Lung (tissue), 12 donors: ENCODE data around the gene NAPSA. TPM values are rescaled to one million over a fixed set of nuclear protein-coding genes. Genes with fewer than 3 reads are reported as not detected.

Experiments used
- ATAC-seq: fragments of 200-7000 bp; cut with Tn5 transposase; one replicate; pipeline ENCODE4 v1.9.1; 2020; ENCODE audit warnings: moderate number of reproducible peaks; ENCODE audit not compliant: insufficient read depth, low FRiP score
- DNase-seq, 3 donors: peaks; one replicate each; pipeline ENCODE4 v3.0.0-alpha.2; 2013 to 2017
- H3K27ac ChIP-seq, 2 donors: one replicate each; pipeline ENCODE4 v1.5.1; 2013; ENCODE audit warnings: mild to moderate bottlenecking in 2 of 2, moderate library complexity in 2 of 2, control low read depth in 1 of 2, inconsistent platforms in 1 of 2, low read depth in 1 of 2, low read length in 1 of 2
- H3K27me3 ChIP-seq, 3 donors: one replicate each; pipeline ENCODE4 v1.5.1; 2013; ENCODE audit warnings: low read length in 2 of 3; ENCODE audit not compliant: control insufficient read depth in 3 of 3, insufficient read depth in 3 of 3
- H3K36me3 ChIP-seq, 4 donors: one replicate each; pipeline ENCODE4 v1.5.1; 2013; ENCODE audit warnings: low read length in 4 of 4, mild to moderate bottlenecking in 1 of 4, moderate library complexity in 1 of 4; ENCODE audit not compliant: control insufficient read depth in 4 of 4, insufficient read depth in 4 of 4
- H3K4me1 ChIP-seq, 5 donors: one replicate each; pipeline ENCODE4 v1.5.1; 2013; ENCODE audit warnings: low read length in 5 of 5, mild to moderate bottlenecking in 2 of 5, moderate library complexity in 1 of 5; ENCODE audit not compliant: control insufficient read depth in 5 of 5, insufficient read depth in 5 of 5
- H3K4me3 ChIP-seq: one replicate; pipeline ENCODE4 v1.5.1; 2013; ENCODE audit warnings: mild to moderate bottlenecking, control low read depth, moderate library complexity
- H3K9ac ChIP-seq, 2 donors: one replicate each; pipeline ENCODE4 v1.5.1; 2013; ENCODE audit warnings: low read length in 2 of 2, control low read depth in 1 of 2; ENCODE audit not compliant: insufficient read depth in 1 of 2
- H3K9me3 ChIP-seq, 4 donors: one replicate each; pipeline ENCODE4 v1.5.1; 2013; ENCODE audit warnings: low read length in 3 of 4, mild to moderate bottlenecking in 1 of 4, moderate library complexity in 1 of 4; ENCODE audit not compliant: control insufficient read depth in 4 of 4, insufficient read depth in 3 of 4
- WGBS, 2 donors: extraction: QIAGEN DNeasy Blood & Tissue Kit; methylation state at CpG; one replicate each; pipeline ENCODE4 v1.1.7; 2013; 5-methylcytosine and 5-hydroxymethylcytosine counted together
- polyA plus RNA-seq, 2 donors: library from polyadenylated mRNA; stranded (reverse); fragments of 200-250 nt; gene quantifications; one replicate each; pipeline ENCODE4 v1.2.1, GENCODE V29; 2013
- total RNA-seq, 2 donors: library from RNA; depleted of rRNA in 1 of 2; stranded (reverse); fragments of >200 nt in 1 of 2; gene quantifications; one replicate each; pipeline ENCODE4 v1.2.1, GENCODE V29; 2014 to 2021
- TF ChIP-seq, protein P1 (sequence below): IDR thresholded peaks from 2 replicates; pipeline ENCODE4 v1.5.1; 2012; ENCODE audit warnings: mild to moderate bottlenecking; ENCODE audit errors: control extremely low read depth, extremely low read depth
- donor health status: control.
- donor health status: control.
- donor health status: Bipolar disorder and iron deficiency.
- donor health status: healthy.
- donor health status: DM: yes; HTN: yes; CAD: no.

The NAPSA gene
- total and polyA plus RNA-seq, 4 donors = 655 to 2,584 (median 1,433) TPM

DNA sequence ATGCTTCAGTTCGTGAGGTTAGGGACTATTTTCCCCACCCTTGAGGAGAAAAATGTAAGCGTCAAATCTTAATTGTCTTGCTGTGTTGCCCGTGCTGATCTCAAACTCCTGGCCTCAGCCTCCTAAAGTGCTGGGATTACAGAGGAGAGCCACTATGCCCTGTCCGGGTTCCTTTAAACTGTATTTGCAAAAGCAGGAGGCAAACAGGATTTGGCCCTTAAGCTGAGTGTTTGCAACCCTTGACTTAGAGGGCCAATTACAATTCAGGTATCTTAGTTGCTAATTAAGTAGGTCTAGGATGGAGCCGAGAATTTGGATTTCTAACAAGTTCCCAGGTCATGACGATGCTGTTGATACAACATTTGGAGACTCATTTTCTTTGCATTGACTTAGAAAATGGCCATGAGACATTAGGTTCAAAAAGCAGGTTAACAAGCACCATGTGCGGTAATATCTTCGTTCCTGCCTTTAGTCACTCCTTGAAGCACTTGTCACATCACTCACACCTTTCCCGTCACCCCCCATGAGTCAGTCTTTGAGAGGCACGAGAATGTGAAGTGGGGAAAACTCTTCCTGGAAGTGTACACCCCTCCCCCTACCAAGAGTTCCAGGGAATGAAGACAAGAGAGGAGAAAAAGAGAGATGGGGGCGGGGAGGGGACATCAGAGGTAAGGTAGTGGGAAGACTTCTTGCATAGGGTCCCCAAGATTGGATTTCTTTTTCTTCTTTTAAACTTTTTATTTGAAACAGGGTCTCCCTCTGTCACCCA is 2.6 kb downstream of the NAPSA start:
- peak; percentile 31 to 68 (median 47) for DNase-seq
- Histone ChIP-seq H3K27ac (peak overlapping the region in 1 of 2 donors; percentile 40), H3K36me3 (peaks cover 0 to 2% (median 0%) of the 10 kb centered on the region in 4 donors), H3K9ac (no peak overlapping the region), H3K27me3 (no peaks in the 10 kb centered on the region), H3K4me3 (no peak overlapping the region), H3K4me1 (peaks cover 0 to 8% (median 2%) of the 10 kb centered on the region in 5 donors), H3K9me3 (no peaks in the 10 kb centered on the region)
- peak; percentile 7 for ATAC-seq
- TF ChIP-seq, protein P1, sequence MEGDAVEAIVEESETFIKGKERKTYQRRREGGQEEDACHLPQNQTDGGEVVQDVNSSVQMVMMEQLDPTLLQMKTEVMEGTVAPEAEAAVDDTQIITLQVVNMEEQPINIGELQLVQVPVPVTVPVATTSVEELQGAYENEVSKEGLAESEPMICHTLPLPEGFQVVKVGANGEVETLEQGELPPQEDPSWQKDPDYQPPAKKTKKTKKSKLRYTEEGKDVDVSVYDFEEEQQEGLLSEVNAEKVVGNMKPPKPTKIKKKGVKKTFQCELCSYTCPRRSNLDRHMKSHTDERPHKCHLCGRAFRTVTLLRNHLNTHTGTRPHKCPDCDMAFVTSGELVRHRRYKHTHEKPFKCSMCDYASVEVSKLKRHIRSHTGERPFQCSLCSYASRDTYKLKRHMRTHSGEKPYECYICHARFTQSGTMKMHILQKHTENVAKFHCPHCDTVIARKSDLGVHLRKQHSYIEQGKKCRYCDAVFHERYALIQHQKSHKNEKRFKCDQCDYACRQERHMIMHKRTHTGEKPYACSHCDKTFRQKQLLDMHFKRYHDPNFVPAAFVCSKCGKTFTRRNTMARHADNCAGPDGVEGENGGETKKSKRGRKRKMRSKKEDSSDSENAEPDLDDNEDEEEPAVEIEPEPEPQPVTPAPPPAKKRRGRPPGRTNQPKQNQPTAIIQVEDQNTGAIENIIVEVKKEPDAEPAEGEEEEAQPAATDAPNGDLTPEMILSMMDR = no peak
- WGBS, 2 donors = 54 to 77% methylated on average over 11 of the region's 11 CpGs

DNA sequence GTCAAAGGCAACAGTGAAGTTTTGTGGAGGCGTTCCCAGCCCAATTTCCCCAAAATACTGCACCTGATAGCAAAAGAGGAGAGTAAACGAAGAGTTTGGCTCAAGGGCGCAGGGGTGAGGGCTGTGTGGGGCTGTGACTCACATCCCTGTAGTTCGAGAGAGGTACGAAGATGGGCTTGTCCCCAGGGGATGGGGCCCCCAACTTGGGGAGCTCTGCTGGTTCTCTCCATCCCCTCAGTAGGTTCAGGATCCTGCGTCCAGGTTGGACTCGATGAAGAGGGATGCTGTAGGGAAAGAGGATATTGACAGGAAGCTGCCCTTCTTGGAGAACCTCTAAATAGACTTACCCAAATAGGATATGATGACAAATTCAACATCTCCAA is 3.4 kb downstream of the NAPSA start:
- ATAC-seq = no peak
- TF ChIP-seq, protein P1 = no peak
- WGBS, 2 donors = 60 to 82% methylated on average over 7 of the region's 7 CpGs

DNA sequence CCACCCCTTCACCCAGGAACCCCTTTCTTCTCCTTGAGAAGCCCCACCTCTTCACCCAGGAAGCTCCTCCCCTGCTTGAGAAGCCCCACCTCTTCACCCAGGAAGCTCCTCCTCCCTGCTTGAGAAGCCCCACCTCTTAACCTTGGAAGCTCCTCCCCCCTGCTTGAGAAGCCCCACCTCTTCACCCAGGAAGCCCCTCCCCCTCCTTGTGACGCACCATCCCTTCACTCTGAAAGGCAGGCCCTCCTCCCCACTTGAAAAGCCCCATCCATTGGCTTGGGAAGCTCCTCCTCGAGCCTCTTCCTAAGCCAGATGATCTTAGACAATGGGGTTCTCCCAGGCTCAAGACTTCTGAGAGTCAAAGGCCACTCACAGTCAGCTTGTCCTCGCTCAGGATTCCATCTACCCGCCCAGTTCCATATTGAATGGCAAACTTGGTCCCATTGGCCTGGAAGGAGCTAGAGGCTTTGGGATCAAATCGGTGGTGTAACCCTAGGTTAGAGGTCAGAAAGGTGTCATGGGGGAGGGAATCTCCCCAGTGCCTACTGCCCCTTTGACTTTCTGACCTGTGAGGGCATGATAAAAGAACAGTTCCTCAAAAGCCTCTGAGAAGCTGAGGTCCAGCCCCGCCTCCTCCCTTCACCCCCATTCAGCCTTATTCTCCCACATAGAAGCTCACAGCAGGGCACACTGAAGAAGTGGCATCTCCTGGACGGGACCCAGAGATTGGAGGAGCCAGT is 4.0 kb downstream of the NAPSA start:
- TF ChIP-seq, protein P1 = no peak
- DNase-seq = no peak
- Histone ChIP-seq H3K27ac (peak overlapping the region in 1 of 2 donors; percentile 74), H3K4me3 (no peak overlapping the region), H3K4me1 (peaks cover 0 to 8% (median 2%) of the 10 kb centered on the region in 5 donors), H3K9me3 (no peaks in the 10 kb centered on the region), H3K9ac (no peak overlapping the region), H3K36me3 (peaks cover 0 to 2% (median 0%) of the 10 kb centered on the region in 4 donors), H3K27me3 (no peaks in the 10 kb centered on the region)
- ATAC-seq = no peak
- 70 to 92% methylated on average over 6 to 7 of the region's 7 CpGs for WGBS, 2 donors

More for the DNA sequence above, 3.4 kb downstream of the NAPSA start:
- peak overlapping the region in 1 of 2 donors; percentile 74 for H3K27ac ChIP-seq
- no peak overlapping the region for H3K4me3 ChIP-seq
- peaks cover 0 to 8% (median 2%) of the 10 kb centered on the region in 5 donors for H3K4me1 ChIP-seq
- H3K9ac ChIP-seq = no peak overlapping the region
- no peak for DNase-seq
- peaks cover 0 to 2% (median 0%) of the 10 kb centered on the region in 4 donors for H3K36me3 ChIP-seq
- H3K9me3 ChIP-seq = no peaks in the 10 kb centered on the region
- H3K27me3 ChIP-seq = no peaks in the 10 kb centered on the region
